GM19455 (cell line): Measurements from ENCODE around the gene SNRK.

ENCODE experiments used
- ATAC-seq: cut with Tn5 transposase; IDR thresholded peaks from one replicate; pipeline ENCODE4 v1.9.1; 2021; ENCODE audit not compliant: unreplicated experiment

Gene SNRK

GRCh38 chr3:43307226-43307625 is 20.9 kb downstream of the SNRK start:
- no peak for ATAC-seq

GRCh38 chr3:43307649-43308048 is 21.3 kb downstream of the SNRK start:
- ATAC-seq: no peak

- no peak for ATAC-seq
Observed at GRCh38 chr3:43309372-43310305, 23.3 kb downstream of the SNRK start.

GRCh38 chr3:43316783-43317460 is 30.6 kb downstream of the SNRK start:
- ATAC-seq: no peak

DNA sequence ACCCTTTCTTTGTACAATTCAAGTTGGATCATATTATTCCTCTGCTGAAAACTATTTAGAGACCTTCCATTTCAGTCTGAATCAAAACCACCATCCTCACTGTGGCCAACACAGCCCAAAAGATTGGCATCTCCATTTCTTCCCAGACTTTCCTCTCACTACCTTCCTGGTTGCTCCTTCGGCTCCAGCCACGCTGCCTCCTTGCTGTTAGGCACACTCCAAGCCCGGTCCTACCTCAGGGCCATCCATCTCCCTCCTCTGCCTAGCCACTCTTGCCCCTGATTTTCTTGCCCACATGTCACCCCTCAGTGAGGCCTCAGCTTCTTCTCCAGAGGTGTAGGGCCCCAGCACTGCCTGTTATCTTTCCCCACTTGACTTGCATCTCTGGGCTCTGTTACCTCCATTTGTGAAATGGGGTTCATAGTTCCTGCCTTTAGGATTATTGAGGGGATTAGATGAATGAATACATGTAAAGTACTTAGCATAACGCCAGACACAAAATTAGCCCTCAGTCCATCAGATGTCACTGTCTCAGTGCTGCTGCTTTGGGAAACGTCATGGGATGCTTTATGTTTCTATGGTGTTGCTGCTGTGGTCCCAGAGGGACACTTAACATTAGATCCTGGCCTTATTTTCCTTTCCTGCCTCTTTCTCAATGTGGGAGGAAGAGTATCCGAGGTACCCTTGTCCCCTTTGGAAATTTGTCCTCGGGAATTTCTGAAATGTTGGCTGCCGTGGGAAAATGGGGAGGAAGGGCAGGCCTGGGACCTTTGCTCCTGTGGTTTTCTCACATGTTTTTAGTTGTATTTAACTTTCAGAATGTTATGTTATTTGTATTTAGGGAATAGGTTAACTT is 31.3 kb downstream of the SNRK start:
- ATAC-seq: no peak

GRCh38 chr3:43319376-43319775 is 33.0 kb downstream of the SNRK start:
- ATAC-seq: no peak

DNA sequence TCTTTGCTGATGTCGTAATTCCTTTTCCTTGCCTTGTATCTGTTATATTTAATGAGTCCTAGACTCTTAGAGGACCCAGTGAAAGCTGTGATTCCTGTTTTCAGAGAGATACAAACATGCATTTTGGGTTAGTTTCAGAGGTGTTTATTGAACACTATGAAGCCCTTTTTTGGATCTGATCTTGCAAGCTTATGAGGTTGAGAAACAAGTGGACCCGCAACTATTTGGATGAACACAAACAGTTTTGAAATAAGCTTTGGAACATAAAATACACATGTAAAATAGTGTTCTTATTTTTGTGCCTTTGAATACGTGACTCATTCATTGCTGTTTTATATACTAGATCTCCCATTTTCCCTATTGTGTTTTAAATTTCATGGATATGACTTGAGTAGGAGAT is 33.5 kb downstream of the SNRK start:
- ATAC-seq: no peak

DNA sequence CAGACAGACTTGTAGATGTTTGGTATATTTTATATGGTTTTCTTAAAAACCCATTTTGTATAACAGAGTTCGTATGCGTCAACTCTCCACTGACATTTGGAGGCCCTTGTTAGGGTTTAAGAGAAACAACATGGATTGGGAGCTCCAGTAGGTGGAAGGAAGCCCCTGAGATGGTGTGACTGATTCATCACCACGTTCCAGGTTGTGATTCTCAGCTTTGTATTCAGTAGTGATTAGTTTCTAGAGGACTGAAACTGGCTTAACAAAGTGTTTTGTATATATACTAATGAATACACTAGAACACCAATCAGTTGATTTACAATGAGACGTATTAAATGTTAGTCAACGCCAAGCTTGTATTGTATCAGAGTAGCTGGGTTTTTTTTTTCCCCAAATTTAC is 33.9 kb downstream of the SNRK start:
- ATAC-seq: no peak

GRCh38 chr3:43323541-43323940 is 37.2 kb downstream of the SNRK start:
- no peak for ATAC-seq

DNA sequence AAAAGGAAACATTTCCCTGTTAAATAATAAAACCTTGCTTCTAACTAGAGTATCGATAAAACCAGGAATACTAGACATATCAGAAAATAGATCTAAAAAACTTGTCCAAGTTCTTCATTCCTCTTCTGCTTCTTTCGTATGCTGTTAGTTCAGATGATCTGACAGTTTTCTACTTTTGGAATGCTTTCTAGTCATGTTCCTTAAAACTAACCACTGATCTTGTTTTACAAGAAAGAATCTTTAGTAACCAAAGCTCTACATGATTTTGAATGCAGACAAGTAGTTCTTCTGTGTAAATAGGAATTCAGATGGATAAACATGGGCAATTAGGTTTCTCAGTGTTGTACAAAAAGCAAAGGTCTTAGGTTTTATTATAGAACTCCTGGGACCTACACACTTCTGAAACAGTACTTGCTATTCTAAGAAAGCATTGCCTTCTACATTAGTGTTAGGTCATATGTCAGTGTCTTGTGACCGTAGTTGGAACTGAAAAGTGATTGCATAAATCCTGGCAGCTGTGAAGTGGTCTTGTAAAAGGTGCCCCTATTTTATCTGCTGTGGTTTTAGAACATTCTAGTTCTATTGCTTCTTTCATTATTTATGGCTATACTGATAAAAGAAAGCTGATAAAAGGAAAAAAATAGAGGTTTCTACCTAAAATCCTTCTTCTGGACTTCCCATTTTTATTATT is 40.7 kb downstream of the SNRK start:
- no peak for ATAC-seq

DNA sequence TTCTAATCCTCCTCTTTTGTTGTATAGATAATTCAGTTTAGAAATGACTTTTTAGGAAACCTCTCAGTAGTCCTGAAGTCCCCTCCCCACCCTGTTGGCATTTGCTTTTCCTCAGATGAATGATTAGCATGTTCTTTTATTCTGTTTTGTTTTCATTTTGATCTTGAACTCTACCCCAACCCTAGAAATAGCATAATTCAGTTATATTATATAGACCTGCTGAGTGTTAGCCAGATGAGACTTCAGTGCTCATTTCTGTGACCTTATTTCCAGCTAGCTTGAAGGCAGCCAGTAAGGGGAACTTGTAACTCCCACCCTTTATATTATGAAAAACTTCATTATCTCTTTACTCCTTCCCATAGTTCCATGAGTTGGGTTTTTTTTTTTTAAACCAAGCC is 41.2 kb downstream of the SNRK start:
- no peak for ATAC-seq

GRCh38 chr3:43328653-43329052 is 42.3 kb downstream of the SNRK start:
- no peak for ATAC-seq

GRCh38 chr3:43330981-43331380 is 44.6 kb downstream of the SNRK start:
- ATAC-seq: no peak

DNA sequence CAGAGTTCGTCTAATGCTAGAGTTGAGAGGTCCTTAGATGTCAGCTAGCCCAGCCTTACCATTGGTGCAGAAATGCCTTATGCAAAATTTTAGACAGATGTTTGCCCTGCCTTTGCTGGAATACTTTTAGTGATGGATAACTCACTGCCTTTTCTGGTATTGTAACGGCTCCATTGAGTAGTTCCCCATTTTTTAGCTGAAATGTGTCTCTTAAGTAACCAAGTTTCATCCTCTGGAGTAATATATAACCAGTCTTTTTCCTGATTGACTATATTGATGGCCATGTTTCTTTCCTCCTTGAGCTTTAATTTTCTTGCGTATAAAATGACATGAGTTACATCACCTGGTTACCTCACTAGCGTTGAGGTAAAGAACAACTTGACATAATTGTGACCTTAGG is 45.0 kb downstream of the SNRK start:
- ATAC-seq: no peak

GRCh38 chr3:43334976-43335375 is 48.6 kb downstream of the SNRK start:
- no peak for ATAC-seq

DNA sequence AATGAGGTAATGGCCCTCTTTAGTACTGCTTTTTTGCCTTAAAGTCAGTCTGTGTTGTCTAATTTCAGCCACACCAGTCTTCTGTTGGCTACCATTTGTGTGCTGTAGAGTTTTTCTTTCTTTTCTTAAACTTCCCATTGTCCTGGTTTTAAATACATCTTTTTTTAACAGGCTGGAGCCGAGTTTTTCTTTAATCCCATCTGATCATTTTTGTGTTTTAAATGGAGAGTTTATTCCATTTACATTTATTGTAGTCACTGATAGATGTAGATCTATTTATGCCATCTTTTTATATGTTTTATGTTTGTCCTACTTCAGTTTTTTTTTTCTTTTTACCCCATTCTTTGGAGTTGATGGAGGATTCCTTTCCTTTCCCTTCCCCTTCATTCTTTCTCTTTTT is 49.5 kb downstream of the SNRK start:
- no peak for ATAC-seq

- ATAC-seq: no peak
Observed at GRCh38 chr3:43338295-43338694, 52.0 kb downstream of the SNRK start.

DNA sequence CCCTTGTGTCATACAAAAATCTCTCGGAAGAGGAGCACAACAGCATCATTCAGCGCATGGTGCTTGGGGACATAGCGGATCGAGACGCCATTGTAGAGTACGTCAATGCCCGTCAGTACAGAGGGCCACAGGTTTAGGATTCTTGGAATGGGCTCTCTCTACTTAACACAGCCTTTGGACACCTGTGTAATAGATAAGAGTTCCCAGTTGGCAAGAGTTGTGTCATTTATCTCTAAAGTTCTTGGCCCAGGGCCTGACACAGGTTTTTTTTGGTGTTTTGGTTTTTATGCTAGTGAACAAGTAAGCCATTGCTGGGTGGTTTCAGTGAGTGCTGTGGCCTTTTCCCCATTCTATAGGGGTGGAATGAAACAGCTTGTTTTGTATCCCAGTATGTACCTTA is 54.1 kb downstream of the SNRK start:
- ATAC-seq: no peak

DNA sequence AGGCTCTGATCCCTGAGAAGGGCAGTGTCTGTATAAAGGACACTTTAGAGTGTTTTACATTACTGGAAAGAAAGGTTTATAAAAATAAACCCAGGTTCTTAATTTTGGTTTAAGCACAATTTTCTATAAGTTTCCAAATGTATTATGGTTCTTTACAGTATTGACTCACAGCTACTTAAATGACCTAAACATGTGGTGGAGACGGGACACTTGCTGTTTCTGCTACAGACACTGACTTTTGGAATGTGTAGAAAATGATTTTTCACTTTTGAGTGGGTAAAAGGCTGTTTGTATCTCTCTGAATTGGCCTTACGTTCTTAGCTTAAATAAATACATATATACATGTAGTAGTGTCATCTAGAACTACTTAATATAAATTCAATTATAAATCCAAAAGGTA is 55.4 kb downstream of the SNRK start:
- no peak for ATAC-seq

DNA sequence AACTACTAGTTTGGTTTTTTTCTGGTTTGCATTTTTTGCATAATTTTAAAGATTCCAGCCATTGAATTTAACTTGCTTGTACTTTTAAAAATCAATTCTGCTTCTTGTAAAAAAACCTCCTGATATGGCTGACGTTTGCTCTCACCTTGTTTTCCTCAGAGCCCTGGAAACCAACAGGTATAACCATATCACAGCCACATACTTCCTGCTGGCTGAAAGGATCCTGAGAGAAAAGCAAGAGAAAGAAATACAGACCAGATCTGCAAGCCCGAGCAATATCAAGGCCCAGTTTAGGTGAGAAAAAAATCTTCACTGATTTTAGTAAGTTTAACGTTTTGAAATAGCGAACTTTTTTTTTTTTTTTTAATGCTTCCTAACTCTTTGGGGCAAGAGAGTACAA is 56.8 kb downstream of the SNRK start:
- no peak for ATAC-seq

GRCh38 chr3:43343815-43344214 is 57.5 kb downstream of the SNRK start:
- no peak for ATAC-seq
